Mucosa of descending colon (tissue), 3 donors: ENCODE data around the gene FAM53B. TPM values are rescaled to one million over a fixed set of nuclear protein-coding genes. Genes with fewer than 3 reads are reported as not detected.

Source experiments
- ATAC-seq: fragments of 200-7000 bp; cut with Tn5 transposase; one replicate; pipeline ENCODE4 v1.9.1; 2020; ENCODE audit warnings: mild to moderate bottlenecking, moderate library complexity
- DNase-seq, 3 donors: peaks; one replicate each; pipeline ENCODE4 v3.0.0-alpha.2; 2020
- H3K36me3 ChIP-seq: fragments of 200-600 bp; one replicate; pipeline ENCODE4 v1.8.0; 2021; ENCODE audit warnings: low read depth, mild to moderate bottlenecking
- H3K4me1 ChIP-seq: fragments of 200-600 bp; one replicate; pipeline ENCODE4 v1.8.0; 2021; ENCODE audit warnings: low read depth, mild to moderate bottlenecking
- H3K4me3 ChIP-seq: fragments of 200-600 bp; one replicate; pipeline ENCODE4 v1.8.0; 2021; ENCODE audit warnings: mild to moderate bottlenecking
- H3K9me3 ChIP-seq: fragments of 200-600 bp; one replicate; pipeline ENCODE4 v1.8.0; 2021; ENCODE audit warnings: mild to moderate bottlenecking
- intact Hi-C, 2 donors: fragments of 100-400 bp; cut with DNase I in 1 of 2; cut with micrococcal nuclease in 1 of 2; formaldehyde crosslinking; loops; one replicate each; pipeline versions ENCODE4 v1.11.0 to v1.11.1; 2022; cut with DNase I, micrococcal nuclease
- total RNA-seq, 3 donors: library from RNA; stranded (reverse); fragmentation: NEBNext Ultra II Directional in 2 of 3; extraction: Animal tissue kit (Norgen Biotek cat#: 25700) in 2 of 3; gene quantifications; one replicate each; pipeline versions ENCODE4 v1.2.1 to v1.2.4, GENCODE V29; 2021 to 2023
- TF ChIP-seq, protein P1 (sequence below): fragments of 200-600 bp; IDR thresholded peaks from one replicate; pipeline ENCODE4 v1.8.0; 2022; ENCODE audit warnings: antibody characterized with exemption, mild to moderate bottlenecking
- donor health status: DM: no; HTN: no; CAD: no; lungs with moderate emphysema.
- donor health status: DM: no; HTN: no; CAD: no.
- donor health status: DM: no; HTN: yes; CAD: no.

Gene FAM53B
- total RNA-seq, 3 donors from 2014 or later = 37.2 to 48.0 (median 44.2) TPM

DNA sequence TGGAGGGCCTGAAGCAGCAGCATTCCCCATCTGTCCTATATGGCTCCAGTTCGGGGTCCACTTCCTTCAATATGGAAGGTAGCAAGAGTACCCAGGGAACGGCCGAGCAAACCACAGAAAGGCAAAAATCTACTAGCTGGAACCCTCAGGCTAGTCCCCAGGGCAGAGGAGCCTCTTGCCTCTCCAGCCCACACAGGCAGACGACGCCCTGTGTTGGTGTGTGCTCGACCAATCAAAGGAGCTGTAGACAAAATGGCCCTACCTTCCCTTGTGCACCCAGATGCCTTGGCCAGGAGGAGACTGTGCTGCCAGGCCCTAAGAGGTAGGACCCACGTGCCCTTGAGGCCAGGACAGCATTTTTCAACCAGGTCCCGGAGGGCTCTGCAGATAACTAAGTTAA, 91.5 kb downstream of the FAM53B start:
- TF ChIP-seq, protein P1, sequence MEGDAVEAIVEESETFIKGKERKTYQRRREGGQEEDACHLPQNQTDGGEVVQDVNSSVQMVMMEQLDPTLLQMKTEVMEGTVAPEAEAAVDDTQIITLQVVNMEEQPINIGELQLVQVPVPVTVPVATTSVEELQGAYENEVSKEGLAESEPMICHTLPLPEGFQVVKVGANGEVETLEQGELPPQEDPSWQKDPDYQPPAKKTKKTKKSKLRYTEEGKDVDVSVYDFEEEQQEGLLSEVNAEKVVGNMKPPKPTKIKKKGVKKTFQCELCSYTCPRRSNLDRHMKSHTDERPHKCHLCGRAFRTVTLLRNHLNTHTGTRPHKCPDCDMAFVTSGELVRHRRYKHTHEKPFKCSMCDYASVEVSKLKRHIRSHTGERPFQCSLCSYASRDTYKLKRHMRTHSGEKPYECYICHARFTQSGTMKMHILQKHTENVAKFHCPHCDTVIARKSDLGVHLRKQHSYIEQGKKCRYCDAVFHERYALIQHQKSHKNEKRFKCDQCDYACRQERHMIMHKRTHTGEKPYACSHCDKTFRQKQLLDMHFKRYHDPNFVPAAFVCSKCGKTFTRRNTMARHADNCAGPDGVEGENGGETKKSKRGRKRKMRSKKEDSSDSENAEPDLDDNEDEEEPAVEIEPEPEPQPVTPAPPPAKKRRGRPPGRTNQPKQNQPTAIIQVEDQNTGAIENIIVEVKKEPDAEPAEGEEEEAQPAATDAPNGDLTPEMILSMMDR = no peak
- intact Hi-C loops = no loop called here
- H3K9me3 ChIP-seq = no peaks in the 10 kb centered on the region
- ATAC-seq (no peak), DNase-seq (peak in 1 of 3 donors; percentile 33)
- peaks cover 21% of the 10 kb centered on the region for H3K4me1 ChIP-seq
- H3K36me3 ChIP-seq = no peaks in the 10 kb centered on the region
- no peak overlapping the region for H3K4me3 ChIP-seq

GRCh38 chr10:124652200-124652599, 92.0 kb downstream of the FAM53B start:
- ATAC-seq (no peak), DNase-seq (peak in 1 of 3 donors; percentile 27)
- TF ChIP-seq, protein P1 = no peak
- Histone ChIP-seq H3K4me1 (peaks cover 26% of the 10 kb centered on the region), H3K9me3 (no peaks in the 10 kb centered on the region), H3K4me3 (no peak overlapping the region), H3K36me3 (no peaks in the 10 kb centered on the region)
- intact Hi-C loops = no loop called here

DNA sequence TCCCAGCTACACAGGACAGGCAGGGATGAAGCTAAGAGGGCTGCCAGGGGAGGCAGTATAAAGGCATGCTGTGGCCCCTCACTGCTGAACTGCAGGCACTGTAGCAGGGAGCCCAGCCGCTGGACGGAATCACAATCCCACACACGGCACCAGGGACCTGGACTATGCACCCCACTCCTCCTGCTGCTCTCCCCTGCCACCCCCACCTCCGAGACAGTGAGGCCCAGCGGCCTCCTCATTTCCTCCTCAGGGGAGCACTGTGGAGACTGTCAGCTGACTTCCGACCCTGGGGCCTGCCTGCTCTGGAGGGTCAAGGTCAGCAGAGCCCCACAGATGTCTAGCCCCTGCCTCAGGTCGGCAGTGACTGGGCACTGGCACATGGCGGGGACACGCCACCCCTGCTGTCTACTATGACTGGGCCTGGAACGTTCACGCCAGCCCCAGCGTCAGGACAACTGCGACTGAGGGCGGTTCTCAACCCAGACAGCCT, 92.7 kb downstream of the FAM53B start:
- H3K4me1 ChIP-seq = peaks cover 33% of the 10 kb centered on the region
- no peaks in the 10 kb centered on the region for H3K9me3 ChIP-seq
- intact Hi-C loops = no loop called here
- no peak overlapping the region for H3K4me3 ChIP-seq
- no peak for ATAC-seq
- no peaks in the 10 kb centered on the region for H3K36me3 ChIP-seq
- TF ChIP-seq, protein P1 = no peak
- DNase-seq = peak in 1 of 3 donors; percentile 61

- H3K4me1 ChIP-seq = peaks cover 34% of the 10 kb centered on the region
- ATAC-seq (peak; percentile 30), DNase-seq (peak in 2 of 3 donors; percentile 50 to 73)
- no peak overlapping the region for H3K4me3 ChIP-seq
- intact Hi-C loops = no loop called here
- no peaks in the 10 kb centered on the region for H3K9me3 ChIP-seq
- TF ChIP-seq, protein P1 = no peak
- no peaks in the 10 kb centered on the region for H3K36me3 ChIP-seq
These were observed 93.3 kb downstream of the FAM53B start for GRCh38 chr10:124650820-124651401.

DNA sequence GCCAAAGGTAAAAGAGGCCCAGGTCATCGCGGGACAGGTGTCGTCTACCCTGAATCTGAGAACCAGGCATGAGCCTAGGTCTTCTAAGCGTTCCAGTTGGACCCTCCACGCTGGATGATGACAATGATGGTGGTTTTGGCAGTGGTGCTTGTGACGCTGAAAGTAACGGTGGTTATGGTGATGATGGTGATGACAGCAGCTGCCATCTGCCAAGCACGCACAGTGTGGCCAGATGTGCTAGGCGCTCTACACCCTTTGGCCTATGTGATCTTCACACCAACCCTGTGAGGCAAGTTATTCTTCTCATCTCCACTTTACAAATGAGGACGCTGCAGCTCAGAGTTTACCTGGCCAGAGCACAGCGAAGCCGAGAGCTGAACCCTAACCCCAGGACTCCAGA, 93.9 kb downstream of the FAM53B start:
- no peak for ATAC-seq

More for the DNA sequence above, 93.9 kb downstream of the FAM53B start:
- peaks cover 34% of the 10 kb centered on the region for H3K4me1 ChIP-seq
- TF ChIP-seq, protein P1 = no peak
- no peaks in the 10 kb centered on the region for H3K9me3 ChIP-seq
- no peaks in the 10 kb centered on the region for H3K36me3 ChIP-seq
- no peak overlapping the region for H3K4me3 ChIP-seq
- intact Hi-C loops = no loop called here
- DNase-seq = peak in 1 of 3 donors; percentile 22
